D721Med (cell line): ENCODE results near the gene PEX11A.

Experiments
- DNase-seq: peaks from one replicate; pipeline ENCODE4 v3.0.0; 2011; ENCODE audit warnings: low spot score; ENCODE audit not compliant: insufficient read length
- FAIRE-seq: peaks from 2 replicates; lab custom pipeline; 2011; peaks lifted over from hg19 to GRCh38; lab: Jason Lieb, UNC
- TF ChIP-seq, protein P1 (sequence below): IDR thresholded peaks from 2 replicates; pipeline ENCODE4 v1.5.1; 2012; ENCODE audit warnings: mild to moderate bottlenecking, control low read depth; ENCODE audit not compliant: insufficient read depth; ENCODE audit errors: missing control alignments

The PEX11A gene

GRCh38 chr15:89690276-89691218 lies at the start of gene PEX11A, which contains the start of gene WDR93:
Gene PEX11A (minus strand): TSS chr15:89690754. CDS start chr15:89690632, 122 bp downstream.
Gene WDR93 (plus strand): TSS chr15:89690811. CDS start chr15:89701747, 10,936 bp downstream.
- FAIRE-seq (no peak), DNase-seq (peak; percentile 66)
- TF ChIP-seq, protein P1, sequence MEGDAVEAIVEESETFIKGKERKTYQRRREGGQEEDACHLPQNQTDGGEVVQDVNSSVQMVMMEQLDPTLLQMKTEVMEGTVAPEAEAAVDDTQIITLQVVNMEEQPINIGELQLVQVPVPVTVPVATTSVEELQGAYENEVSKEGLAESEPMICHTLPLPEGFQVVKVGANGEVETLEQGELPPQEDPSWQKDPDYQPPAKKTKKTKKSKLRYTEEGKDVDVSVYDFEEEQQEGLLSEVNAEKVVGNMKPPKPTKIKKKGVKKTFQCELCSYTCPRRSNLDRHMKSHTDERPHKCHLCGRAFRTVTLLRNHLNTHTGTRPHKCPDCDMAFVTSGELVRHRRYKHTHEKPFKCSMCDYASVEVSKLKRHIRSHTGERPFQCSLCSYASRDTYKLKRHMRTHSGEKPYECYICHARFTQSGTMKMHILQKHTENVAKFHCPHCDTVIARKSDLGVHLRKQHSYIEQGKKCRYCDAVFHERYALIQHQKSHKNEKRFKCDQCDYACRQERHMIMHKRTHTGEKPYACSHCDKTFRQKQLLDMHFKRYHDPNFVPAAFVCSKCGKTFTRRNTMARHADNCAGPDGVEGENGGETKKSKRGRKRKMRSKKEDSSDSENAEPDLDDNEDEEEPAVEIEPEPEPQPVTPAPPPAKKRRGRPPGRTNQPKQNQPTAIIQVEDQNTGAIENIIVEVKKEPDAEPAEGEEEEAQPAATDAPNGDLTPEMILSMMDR: no peak

GRCh38 chr15:89740137-89740536 lies 49.6 kb upstream of the PEX11A start:
- FAIRE-seq (peak; percentile 89), DNase-seq (peak; percentile 72)
- TF ChIP-seq, protein P1: peak; percentile 89

DNA sequence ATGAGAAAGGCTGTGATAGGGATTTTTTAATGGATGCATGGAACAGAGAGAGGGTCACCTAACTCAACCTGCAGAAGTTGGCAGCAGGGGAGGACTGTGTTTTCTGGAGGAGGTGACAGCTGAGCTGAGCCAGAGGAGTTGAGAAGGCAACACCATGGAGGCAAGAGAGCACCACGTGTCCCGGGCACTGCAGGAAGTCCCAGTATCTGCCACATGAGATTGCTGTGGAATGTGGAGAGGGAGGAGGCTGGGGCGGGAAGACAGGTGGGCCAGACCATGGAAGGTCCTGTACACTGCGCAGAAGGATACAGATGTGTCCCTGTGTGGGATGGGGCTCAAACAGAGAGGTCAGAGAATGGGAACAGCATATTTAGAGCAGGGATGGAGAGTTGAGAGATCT lies 45.2 kb upstream of the PEX11A start:
- TF ChIP-seq, protein P1: no peak
- DNase-seq: no peak
- no peak for FAIRE-seq

DNA sequence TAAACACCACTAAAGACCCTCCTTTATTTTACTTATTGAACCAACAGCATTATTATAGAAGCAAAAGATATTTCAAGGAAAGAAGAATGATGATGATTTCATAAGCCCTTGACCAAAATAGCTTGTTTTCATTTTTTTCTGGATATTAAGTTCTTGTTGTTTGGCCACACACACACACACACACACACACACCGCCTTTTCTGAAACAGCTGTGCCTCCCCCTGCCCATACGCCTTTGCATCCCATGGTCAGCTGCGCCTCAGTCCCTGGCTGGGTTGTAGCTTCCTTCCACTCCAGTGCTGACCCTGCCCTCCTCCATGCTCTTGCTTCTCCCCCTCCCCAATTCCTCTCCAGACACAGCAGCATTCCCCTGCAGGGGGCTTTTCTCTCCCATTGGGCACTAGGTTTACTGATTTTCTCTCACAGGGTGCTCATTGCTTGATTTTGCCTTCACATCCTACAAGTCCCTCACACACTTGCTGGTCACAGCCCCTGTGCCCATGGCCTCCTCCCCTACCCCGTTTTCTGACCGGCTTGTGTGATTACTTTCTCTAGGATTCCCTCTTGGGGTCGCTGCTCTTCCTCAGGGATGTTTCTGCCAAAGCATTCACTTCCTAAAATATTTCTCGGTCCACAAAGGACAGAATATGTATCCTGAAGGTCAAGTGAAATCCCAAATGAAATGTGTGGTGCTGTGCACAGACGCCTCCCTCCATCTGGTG lies 42.1 kb upstream of the PEX11A start:
- FAIRE-seq: no peak
- TF ChIP-seq, protein P1: no peak
- DNase-seq: no peak

- TF ChIP-seq, protein P1: no peak
- DNase-seq (no peak), FAIRE-seq (no peak)
These were observed 40.7 kb upstream of the PEX11A start for GRCh38 chr15:89731275-89731674.

DNA sequence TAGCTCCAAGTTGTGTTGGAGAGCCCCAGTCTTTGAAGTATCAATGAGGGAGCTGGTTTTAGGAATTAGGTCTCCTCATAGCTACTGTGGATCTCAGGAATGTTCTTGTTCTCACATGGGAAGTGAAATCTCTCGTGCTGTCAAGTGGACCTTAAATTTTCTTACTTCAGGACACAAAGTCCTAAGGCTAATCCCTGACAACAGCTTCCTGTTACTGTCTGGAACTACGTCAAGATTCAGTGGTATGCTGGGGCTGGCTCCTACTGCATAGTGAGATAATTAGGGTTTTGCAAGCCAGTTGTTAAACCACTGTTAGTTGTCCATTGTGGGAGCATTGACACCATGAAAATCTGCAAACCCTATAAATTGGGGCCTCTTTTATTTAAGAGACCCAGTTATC lies 37.7 kb upstream of the PEX11A start:
- TF ChIP-seq, protein P1: no peak
- no peak for FAIRE-seq
- no peak for DNase-seq
